B cell (primary cell): ENCODE measurements around the gene UBE2O. TPM values are rescaled to one million over a fixed set of nuclear protein-coding genes. Genes with fewer than 3 reads are reported as not detected.

Source experiments
- ATAC-seq: fragments of 200-7000 bp; cut with Tn5 transposase; one replicate; pipeline ENCODE4 v1.10.0; 2021; ENCODE audit warnings: low read depth, mild to moderate bottlenecking, moderate number of reproducible peaks, moderate library complexity
- CTCF ChIA-PET: fragments of 350-600 bp; sonication (Branson Sonifier 250); formaldehyde crosslinking; loops from one replicate; lab custom pipeline; 2021; ENCODE audit warnings: antibody characterized with exemption, inconsistent platforms; lab: Charles Lee
- POLR2A ChIA-PET: fragments of 350-600 bp; sonication (Branson Sonifier 250); formaldehyde crosslinking; loops from one replicate; lab custom pipeline; 2021; ENCODE audit warnings: antibody characterized with exemption; lab: Charles Lee
- DNase-seq: peaks from one replicate; pipeline ENCODE4 v3.0.0; 2013
- H2AFZ ChIP-seq: 2 replicates; pipeline ENCODE4 v1.6.1; 2012; ENCODE audit warnings: mild to moderate bottlenecking, low read depth, low read length; ENCODE audit not compliant: insufficient read depth, poor library complexity, severe bottlenecking
- H3K27ac ChIP-seq, 2 donors: 1 replicate in 1 of 2; 2 replicates in 1 of 2; pipeline ENCODE4 v1.5.1; 2012 to 2013; ENCODE audit warnings: low read length in 2 of 2, mild to moderate bottlenecking in 2 of 2, moderate library complexity in 1 of 2
- H3K27me3 ChIP-seq, 4 experiments: fragments of 200-600 bp in 1 of 4; sonication (generic) in 1 of 4; replicated peaks in 1 of 4; 1 replicate in 2 of 4; 2 replicates in 2 of 4; pipeline versions ENCODE4 v1.6.1 to v1.7.0; 2013 to 2016; ENCODE audit warnings: low read length in 3 of 4, mild to moderate bottlenecking in 2 of 4, mixed read lengths in 1 of 4, moderate library complexity in 1 of 4; ENCODE audit not compliant: insufficient read depth in 4 of 4, control insufficient read depth in 3 of 4; ENCODE audit errors: control extremely low read depth in 1 of 4
- H3K36me3 ChIP-seq, 2 experiments: replicated peaks in 1 of 2; 1 replicate in 1 of 2; 2 replicates in 1 of 2; pipeline versions ENCODE4 v1.6.1 to v1.7.1; 2013; ENCODE audit warnings: low read length in 1 of 2; ENCODE audit not compliant: insufficient read depth in 2 of 2, control insufficient read depth in 1 of 2; ENCODE audit errors: control extremely low read depth in 1 of 2, extremely low read depth in 1 of 2
- H3K4me1 ChIP-seq, 2 donors: fragments of 200-600 bp in 1 of 2; sonication (generic) in 1 of 2; 1 replicate in 1 of 2; 2 replicates in 1 of 2; pipeline versions ENCODE4 v1.5.1 to v1.6.1; 2013 to 2017; ENCODE audit warnings: low read length in 2 of 2; ENCODE audit not compliant: control insufficient read depth in 2 of 2, insufficient read depth in 2 of 2
- H3K4me2 ChIP-seq: replicated peaks from 2 replicates; pipeline ENCODE3; 2012; ENCODE audit warnings: mild to moderate bottlenecking, low read depth, low read length; ENCODE audit not compliant: poor library complexity, severe bottlenecking
- H3K4me3 ChIP-seq, 5 experiments: fragments of 200-600 bp in 1 of 5; sonication (generic) in 1 of 5; 1 replicate in 3 of 5; 2 replicates in 2 of 5; pipeline versions ENCODE4 v1.5.1 to v1.7.0; 2011 to 2016; ENCODE audit warnings: low read length in 4 of 5, mild to moderate bottlenecking in 4 of 5, low read depth in 2 of 5, control low read depth in 1 of 5, moderate library complexity in 1 of 5; ENCODE audit not compliant: insufficient read depth in 1 of 5; ENCODE audit errors: control extremely low read depth in 1 of 5, extremely low read depth in 1 of 5
- H3K79me2 ChIP-seq: fragments of 200-600 bp; sonication (generic); one replicate; pipeline ENCODE4 v1.6.0; 2016; ENCODE audit warnings: low read length; ENCODE audit not compliant: control insufficient read depth, insufficient read depth
- H3K9ac ChIP-seq: fragments of 200-600 bp; sonication (generic); 2 replicates; pipeline ENCODE4 v1.6.1; 2017; ENCODE audit warnings: mild to moderate bottlenecking, low read length, moderate library complexity
- H3K9me3 ChIP-seq, 3 donors: one replicate each; pipeline versions ENCODE4 v1.6.1 to v1.7.1; 2013; ENCODE audit warnings: low read length in 2 of 3; ENCODE audit not compliant: control insufficient read depth in 2 of 3, insufficient read depth in 1 of 3; ENCODE audit errors: control extremely low read depth in 1 of 3
- H4K20me1 ChIP-seq: 2 replicates; pipeline ENCODE4 v1.6.0; 2012; ENCODE audit warnings: mild to moderate bottlenecking, low read length; ENCODE audit not compliant: insufficient read depth, control insufficient read depth, poor library complexity, severe bottlenecking
- H3K27ac Mint-ChIP-seq: one replicate; pipeline ENCODE4 v1.8.0; 2021; ENCODE audit warnings: mixed read lengths
- H3K27me3 Mint-ChIP-seq: one replicate; pipeline ENCODE4 v1.8.0; 2021; ENCODE audit warnings: mixed read lengths
- H3K4me1 Mint-ChIP-seq: one replicate; pipeline ENCODE4 v1.8.0; 2021; ENCODE audit warnings: mixed read lengths
- H3K4me3 Mint-ChIP-seq: one replicate; pipeline ENCODE4 v1.8.0; 2021; ENCODE audit warnings: mixed read lengths
- H3K9me3 Mint-ChIP-seq: one replicate; pipeline ENCODE4 v1.8.0; 2022; ENCODE audit warnings: mixed read lengths; ENCODE audit not compliant: insufficient read depth
- EZH2 ChIP-seq: IDR thresholded peaks from 2 replicates; pipeline ENCODE4 v1.6.1; 2012; ENCODE audit warnings: borderline replicate concordance, low read depth, mild to moderate bottlenecking, moderate library complexity, low read length; ENCODE audit not compliant: insufficient read depth, poor library complexity, severe bottlenecking
- WGBS: methylation state at CpG from one replicate; pipeline ENCODE4 v1.1.5; 2013; ENCODE audit warnings: missing lambda C conversion rate; ENCODE audit not compliant: insufficient coverage; 5-methylcytosine and 5-hydroxymethylcytosine counted together
- intact Hi-C: fragments of 100-400 bp; cut with micrococcal nuclease; formaldehyde crosslinking; loops from one replicate; pipeline ENCODE4 v1.10.0; 2022
- polyA plus RNA-seq: library from polyadenylated mRNA; depleted of rRNA; stranded (reverse); fragments of >200 nt; gene quantifications from 2 replicates; pipeline ENCODE4 v1.2.3, GENCODE V29; 2012
- total RNA-seq, 2 donors: library from RNA; stranded (reverse); fragments of 120-200 nt in 1 of 2; gene quantifications; 1 replicate in 1 of 2; 2 replicates in 1 of 2; pipeline versions ENCODE4 v1.2.3 to v1.2.4, GENCODE V29; 2013 to 2022
- TF ChIP-seq, protein P1 (sequence below): fragments of 200-600 bp; IDR thresholded peaks from one replicate; pipeline ENCODE4 v1.8.0; 2022; ENCODE audit warnings: antibody characterized with exemption, mild to moderate bottlenecking

The UBE2O gene
- total and polyA plus RNA-seq, 2 donors (not counting 1 experiment from before 2014, with no cell fraction given): 41.3 to 54.0 TPM

DNA sequence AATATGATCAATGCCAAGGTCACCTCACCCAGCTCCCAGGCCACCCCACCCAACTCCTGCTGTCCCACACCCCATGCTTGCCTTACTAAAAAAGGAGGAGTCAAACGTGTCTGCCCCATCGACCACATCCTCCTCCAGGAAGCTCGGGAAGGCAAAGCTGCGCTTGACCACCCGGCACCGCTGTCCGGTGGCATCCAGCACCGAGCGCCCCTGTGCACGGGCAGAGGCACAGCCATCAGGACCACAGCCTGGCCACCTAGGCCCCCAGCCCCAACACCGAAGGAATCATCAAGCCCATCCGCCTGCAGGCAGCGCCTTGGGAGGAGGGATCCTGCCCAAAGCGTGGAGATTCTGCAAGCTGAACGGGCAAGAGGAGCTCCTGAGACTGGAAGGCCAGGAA is 24.6 kb upstream of the UBE2O start:
- Histone ChIP-seq H4K20me1 (peaks cover 21% of the 10 kb centered on the region), H3K27me3 (no peaks in the 10 kb centered on the region), H3K79me2 (peaks cover 26% of the 10 kb centered on the region), H2AFZ (no peak overlapping the region), H3K9ac (no peak overlapping the region), H3K4me1 (peaks cover 30 to 54% of the 10 kb centered on the region in 2 donors), H3K4me2 (no peak overlapping the region), H3K27ac (no peak overlapping the region), H3K36me3 (peaks cover 0 to 70% of the 10 kb centered on the region in 2 experiments), H3K9me3 (no peaks in the 10 kb centered on the region), H3K4me3 (no peak overlapping the region)
- ATAC-seq (no peak), DNase-seq (no peak)
- H3K9me3 Mint-ChIP-seq: no peaks in the 10 kb centered on the region
- intact Hi-C loops: no loop called here
- CTCF ChIA-PET: interaction anchor here (0.9 to 6.2 kb wide), 7 partner anchors 10 to 68 kb away, joined by 3 to 39 read pairs (median 3); partner anchors contain the start of gene AANAT
- H3K27ac Mint-ChIP-seq: peak overlapping the region; percentile 77
- TF ChIP-seq, protein P1, sequence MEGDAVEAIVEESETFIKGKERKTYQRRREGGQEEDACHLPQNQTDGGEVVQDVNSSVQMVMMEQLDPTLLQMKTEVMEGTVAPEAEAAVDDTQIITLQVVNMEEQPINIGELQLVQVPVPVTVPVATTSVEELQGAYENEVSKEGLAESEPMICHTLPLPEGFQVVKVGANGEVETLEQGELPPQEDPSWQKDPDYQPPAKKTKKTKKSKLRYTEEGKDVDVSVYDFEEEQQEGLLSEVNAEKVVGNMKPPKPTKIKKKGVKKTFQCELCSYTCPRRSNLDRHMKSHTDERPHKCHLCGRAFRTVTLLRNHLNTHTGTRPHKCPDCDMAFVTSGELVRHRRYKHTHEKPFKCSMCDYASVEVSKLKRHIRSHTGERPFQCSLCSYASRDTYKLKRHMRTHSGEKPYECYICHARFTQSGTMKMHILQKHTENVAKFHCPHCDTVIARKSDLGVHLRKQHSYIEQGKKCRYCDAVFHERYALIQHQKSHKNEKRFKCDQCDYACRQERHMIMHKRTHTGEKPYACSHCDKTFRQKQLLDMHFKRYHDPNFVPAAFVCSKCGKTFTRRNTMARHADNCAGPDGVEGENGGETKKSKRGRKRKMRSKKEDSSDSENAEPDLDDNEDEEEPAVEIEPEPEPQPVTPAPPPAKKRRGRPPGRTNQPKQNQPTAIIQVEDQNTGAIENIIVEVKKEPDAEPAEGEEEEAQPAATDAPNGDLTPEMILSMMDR: no peak
- no peak for TF ChIP-seq EZH2
- POLR2A ChIA-PET: interaction anchor here (1.7 to 23.6 kb wide), 2 partner anchors 10 to 21 kb away, joined by 5 to 478 read pairs; partner anchors contain the start of genes AANAT and RHBDF2
- no peaks in the 10 kb centered on the region for H3K27me3 Mint-ChIP-seq
- no peak overlapping the region for H3K4me3 Mint-ChIP-seq
- 96% methylated on average over 14 of the region's 15 CpGs for WGBS
- H3K4me1 Mint-ChIP-seq: peaks cover 45% of the 10 kb centered on the region

DNA sequence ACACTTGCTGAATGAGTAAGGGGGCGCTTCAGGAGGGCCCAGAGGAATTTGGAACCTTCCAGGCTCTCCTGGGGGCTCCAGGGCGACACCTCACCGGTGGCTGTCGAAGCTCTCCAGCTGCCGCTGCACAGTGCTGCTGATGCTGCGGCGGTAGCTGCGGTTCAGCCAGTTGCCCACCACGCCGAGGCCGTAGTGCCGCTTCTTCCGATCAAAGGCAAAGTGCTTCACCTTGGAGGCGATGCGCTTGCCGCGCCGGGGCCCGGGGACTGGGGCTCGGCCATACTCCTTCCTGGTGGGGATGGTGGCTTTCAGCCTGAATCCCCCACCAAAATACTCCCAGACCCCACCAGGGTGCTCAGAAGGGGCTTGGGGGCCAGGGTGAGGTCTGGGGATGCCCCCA is 23.8 kb upstream of the UBE2O start:
- H3K4me1 ChIP-seq: peaks cover 23 to 45% of the 10 kb centered on the region in 2 donors
- DNase-seq: no peak
- H2AFZ ChIP-seq: no peak overlapping the region
- TF ChIP-seq, protein P1: no peak
- no peak for TF ChIP-seq EZH2
- H3K27ac ChIP-seq: no peak overlapping the region
- 95% methylated on average over 13 of the region's 20 CpGs for WGBS
- ChIA-PET CTCF (interaction anchor here (1.0 to 6.2 kb wide), 8 partner anchors 9 to 68 kb away, joined by 3 to 39 read pairs (median 4); partner anchors contain the start of gene AANAT), POLR2A (interaction anchor here (0.7 to 23.6 kb wide), 3 partner anchors 9 to 301 kb away, joined by 5 to 478 read pairs (median 5); partner anchors contain the start of genes AANAT and RHBDF2)
- peaks cover 30% of the 10 kb centered on the region for H4K20me1 ChIP-seq
- ATAC-seq: no peak
- no peaks in the 10 kb centered on the region for H3K27me3 ChIP-seq
- peaks cover 26% of the 10 kb centered on the region for H3K79me2 ChIP-seq
- Mint-ChIP-seq H3K4me3 (no peak overlapping the region), H3K4me1 (peaks cover 39% of the 10 kb centered on the region), H3K27me3 (no peaks in the 10 kb centered on the region), H3K27ac (peak overlapping the region; percentile 53), H3K9me3 (no peaks in the 10 kb centered on the region)
- H3K36me3 ChIP-seq: peaks cover 0 to 79% of the 10 kb centered on the region in 2 experiments
- H3K4me3 ChIP-seq: no peak overlapping the region
- intact Hi-C loops: no loop called here
- H3K4me2 ChIP-seq: no peak overlapping the region
- no peak overlapping the region for H3K9ac ChIP-seq
- H3K9me3 ChIP-seq: no peaks in the 10 kb centered on the region
